HCT116 (cell line): Measurements from ENCODE around the gene GSDMA. TPM values are rescaled to one million over a fixed set of nuclear protein-coding genes. Genes with fewer than 3 reads are reported as not detected.

ENCODE experiments used
- ATAC-seq: fragments of 200-7000 bp; cut with Tn5 transposase; 2 replicates; pipeline ENCODE4 v1.9.1; 2020; ENCODE audit warnings: mild to moderate bottlenecking, moderate library complexity
- BruUV-seq: library from RNA; stranded (reverse); fragments of 400-500 nt; replicated peaks from 2 replicates; lab custom pipeline; 2021; lab: Mats Ljungman, UMichigan
- CTCF ChIA-PET: fragments of 300-600 bp; sonication (Branson Sonifier 250); formaldehyde crosslinking; loops from one replicate; lab custom pipeline; 2021; ENCODE audit warnings: antibody characterized with exemption; lab: Charles Lee
- POLR2A ChIA-PET: fragments of 300-600, 350-600 bp; sonication (Branson Sonifier 250); formaldehyde crosslinking; loops from one replicate; lab custom pipeline; 2021; ENCODE audit warnings: antibody characterized with exemption; lab: Charles Lee
- RAD21 ChIA-PET, 2 experiments: fragments of 300-600 bp; sonication (Branson Sonifier 250); formaldehyde crosslinking; loops; one replicate each; lab custom pipeline; 2023; ENCODE audit warnings: low total read pairs in 2 of 2; ENCODE audit not compliant: uncharacterized antibody in 2 of 2, unreplicated experiment in 2 of 2, low non-redundant PET in 1 of 2; lab: Charles Lee
- DNase-seq: peaks from one replicate; pipeline ENCODE4 v3.0.0-alpha.2; 2010; ENCODE audit warnings: low read depth, low spot score
- H2AFZ ChIP-seq: fragments of 200-600 bp; shearing (Covaris generic), sonication (generic); 2 replicates; pipeline ENCODE4 v1.6.1; 2017; ENCODE audit warnings: low read depth, mixed run types, mixed read lengths, antibody characterized with exemption, low read length; ENCODE audit not compliant: poor library complexity, severe bottlenecking
- H3K27ac ChIP-seq: 2 replicates; pipeline ENCODE4 v1.5.1; 2012; ENCODE audit warnings: low read depth, low read length
- H3K27me3 ChIP-seq: fragments of 200-600 bp; sonication (generic); 2 replicates; pipeline ENCODE4 v1.6.1; 2016; ENCODE audit warnings: mixed run types, low read length, mixed read lengths; ENCODE audit not compliant: insufficient read depth
- H3K36me3 ChIP-seq, 2 experiments: fragments of 200-500 bp in 1 of 2; fragments of 200-600 bp in 1 of 2; sonication (Bioruptor generic) in 1 of 2; sonication (generic) in 1 of 2; 2 replicates each; pipeline versions ENCODE4 v1.5.1 to v1.6.1; 2014 to 2016; ENCODE audit warnings: low read length in 2 of 2, inconsistent platforms in 1 of 2, mixed read lengths in 1 of 2, mixed run types in 1 of 2; ENCODE audit not compliant: insufficient read depth in 2 of 2, control insufficient read depth in 1 of 2
- H3K4me1 ChIP-seq, 2 experiments: fragments of 200-600 bp in 1 of 2; sonication (generic) in 1 of 2; 2 replicates each; pipeline versions ENCODE4 v1.5.1 to v1.6.1; 2012 to 2017; ENCODE audit warnings: low read length in 2 of 2, inconsistent platforms in 1 of 2, mild to moderate bottlenecking in 1 of 2, mixed read lengths in 1 of 2, mixed run types in 1 of 2, moderate library complexity in 1 of 2; ENCODE audit not compliant: insufficient read depth in 2 of 2, control insufficient read depth in 1 of 2
- H3K4me2 ChIP-seq: fragments of 200-600 bp; sonication (generic); 2 replicates; pipeline ENCODE4 v1.6.1; 2017; ENCODE audit warnings: mixed run types, low read length, mixed read lengths
- H3K4me3 ChIP-seq, 2 experiments: fragments of 200-600 bp in 1 of 2; sonication (generic) in 1 of 2; replicated peaks in 1 of 2; 2 replicates each; pipeline ENCODE4 v1.5.1; 2011 to 2016; ENCODE audit warnings: low read length in 2 of 2, control low read depth in 1 of 2, low read depth in 1 of 2, mild to moderate bottlenecking in 1 of 2, mixed read lengths in 1 of 2, mixed run types in 1 of 2
- H3K79me2 ChIP-seq: fragments of 200-600 bp; sonication (generic); 2 replicates; pipeline ENCODE4 v1.6.1; 2017; ENCODE audit warnings: mild to moderate bottlenecking, mixed run types, low read length, moderate library complexity, mixed read lengths; ENCODE audit not compliant: insufficient read depth
- H3K9ac ChIP-seq: fragments of 200-600 bp; sonication (generic); 2 replicates; pipeline ENCODE4 v1.6.1; 2016; ENCODE audit warnings: low read length, mixed read lengths
- H3K9me2 ChIP-seq: fragments of 200-600 bp; sonication (generic), shearing (Covaris generic); 2 replicates; pipeline ENCODE4 v1.6.1; 2017; ENCODE audit warnings: mixed run types, mild to moderate bottlenecking, moderate library complexity; ENCODE audit not compliant: insufficient read depth
- H3K9me3 ChIP-seq, 2 experiments: fragments of 200-500 bp in 1 of 2; fragments of 200-600 bp in 1 of 2; sonication (Bioruptor generic) in 1 of 2; sonication (generic) in 1 of 2; 2 replicates each; pipeline ENCODE4 v1.6.1; 2014 to 2017; ENCODE audit warnings: low read length in 2 of 2, mixed read lengths in 2 of 2, inconsistent platforms in 1 of 2, low read depth in 1 of 2, mild to moderate bottlenecking in 1 of 2, mixed run types in 1 of 2, moderate library complexity in 1 of 2; ENCODE audit not compliant: control insufficient read depth in 1 of 2, insufficient read depth in 1 of 2
- H4K20me1 ChIP-seq: fragments of 200-600 bp; sonication (generic), shearing (Covaris generic); 2 replicates; pipeline ENCODE4 v1.6.1; 2017; ENCODE audit warnings: mixed run types, mild to moderate bottlenecking, moderate library complexity; ENCODE audit not compliant: insufficient read depth
- ELF1 ChIP-seq: IDR thresholded peaks from 2 replicates; pipeline ENCODE4 v1.6.1; 2012; ENCODE audit warnings: low read depth, borderline replicate concordance
- REST ChIP-seq: IDR thresholded peaks from 2 replicates; pipeline ENCODE4 v1.6.1; 2012; ENCODE audit warnings: low read depth
- ZNF274 ChIP-seq: fragments of 200-500 bp; sonication (Bioruptor generic); IDR thresholded peaks from 2 replicates; pipeline ENCODE4 v1.6.1; 2014; ENCODE audit warnings: mild to moderate bottlenecking, low read depth, low read length, inconsistent platforms
- intact Hi-C: fragments of 100-400 bp; cut with micrococcal nuclease; formaldehyde crosslinking; loops from 2 replicates; pipeline ENCODE4 v1.10.0; 2022
- total RNA-seq: library from RNA; stranded (reverse); gene quantifications from one replicate; pipeline ENCODE4 v1.2.1, GENCODE V29; 2021; ENCODE audit not compliant: unreplicated experiment

The GSDMA gene
- total RNA-seq, 1 experiment from 2014 or later, result not detected

- CTCF ChIA-PET, result no interaction called here
- Histone ChIP-seq H3K79me2 (no peaks in the 10 kb centered on the region), H3K4me3 (no peak overlapping the region), H4K20me1 (no peaks in the 10 kb centered on the region), H3K9me2 (no peaks in the 10 kb centered on the region), H3K4me1 (no peaks in the 10 kb centered on the region), H3K9me3 (no peaks in the 10 kb centered on the region), H3K4me2 (no peak overlapping the region), H3K36me3 (peaks cover 5 to 31% of the 10 kb centered on the region in 2 experiments; a peak in 2 of 4 replicates), H2AFZ (no peak overlapping the region), H3K9ac (no peak overlapping the region), H3K27me3 (no peaks in the 10 kb centered on the region), H3K27ac (no peak overlapping the region)
- intact Hi-C loops, result no loop called here
- BruUV-seq, result no TSS peak
- no peak for ATAC-seq
- POLR2A ChIA-PET, result no interaction called here
- RAD21 ChIA-PET, result no interaction called here
- TF ChIP-seq ZNF274 (no peak), REST (no peak), ELF1 (no peak)
- DNase-seq, result no peak
Observed at GRCh38 chr17:39919087-39919683, 43.6 kb upstream of the GSDMA start.
